Bone marrow (tissue), 2 donors: Measurements from ENCODE around the gene SRPK3.

Experiments used
- DNase-seq, 2 donors: peaks; one replicate each; lab custom pipeline; 2025; lab: John Stamatoyannopoulos, UW

Gene SRPK3

DNA sequence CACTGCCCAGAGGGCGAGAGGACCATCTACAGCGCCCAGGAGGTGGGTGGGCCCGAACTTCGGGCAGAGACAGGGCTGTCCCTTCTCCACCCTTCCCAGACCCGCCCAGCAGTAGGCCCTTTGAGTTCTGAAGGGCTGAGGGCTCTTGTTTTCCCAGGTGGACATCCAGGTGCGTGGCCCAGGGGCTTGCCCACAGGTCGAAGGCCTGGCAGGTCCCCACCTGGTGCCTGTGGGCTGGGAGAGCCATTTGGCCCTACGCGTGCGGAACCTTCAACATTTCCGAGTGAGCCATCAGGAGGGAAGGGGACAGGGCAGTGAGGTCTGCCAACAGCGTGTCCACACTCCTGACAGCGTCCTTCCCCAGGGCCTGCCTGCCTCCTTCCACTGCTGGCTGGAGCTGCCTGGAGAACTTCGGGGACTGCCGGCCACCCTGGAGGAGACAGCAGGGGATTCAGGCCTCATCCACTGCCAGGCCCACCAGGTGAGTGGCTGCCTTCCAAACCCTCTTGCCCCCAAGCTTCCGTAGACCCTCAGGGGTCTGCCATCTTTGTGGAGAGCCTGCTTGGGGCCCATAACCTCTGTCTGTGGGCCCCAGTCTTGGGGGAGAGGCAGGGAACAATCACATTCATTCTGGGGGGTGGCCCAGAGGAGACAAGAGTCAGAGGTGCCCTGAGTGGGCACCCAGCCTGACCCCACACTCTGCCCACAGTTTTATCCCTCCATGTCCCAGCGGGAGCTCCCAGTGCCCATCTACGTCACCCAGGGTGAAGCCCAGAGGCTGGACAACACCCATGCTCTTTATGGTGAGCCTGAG is 10.0 kb upstream of the SRPK3 start:
- no peak for DNase-seq

DNA sequence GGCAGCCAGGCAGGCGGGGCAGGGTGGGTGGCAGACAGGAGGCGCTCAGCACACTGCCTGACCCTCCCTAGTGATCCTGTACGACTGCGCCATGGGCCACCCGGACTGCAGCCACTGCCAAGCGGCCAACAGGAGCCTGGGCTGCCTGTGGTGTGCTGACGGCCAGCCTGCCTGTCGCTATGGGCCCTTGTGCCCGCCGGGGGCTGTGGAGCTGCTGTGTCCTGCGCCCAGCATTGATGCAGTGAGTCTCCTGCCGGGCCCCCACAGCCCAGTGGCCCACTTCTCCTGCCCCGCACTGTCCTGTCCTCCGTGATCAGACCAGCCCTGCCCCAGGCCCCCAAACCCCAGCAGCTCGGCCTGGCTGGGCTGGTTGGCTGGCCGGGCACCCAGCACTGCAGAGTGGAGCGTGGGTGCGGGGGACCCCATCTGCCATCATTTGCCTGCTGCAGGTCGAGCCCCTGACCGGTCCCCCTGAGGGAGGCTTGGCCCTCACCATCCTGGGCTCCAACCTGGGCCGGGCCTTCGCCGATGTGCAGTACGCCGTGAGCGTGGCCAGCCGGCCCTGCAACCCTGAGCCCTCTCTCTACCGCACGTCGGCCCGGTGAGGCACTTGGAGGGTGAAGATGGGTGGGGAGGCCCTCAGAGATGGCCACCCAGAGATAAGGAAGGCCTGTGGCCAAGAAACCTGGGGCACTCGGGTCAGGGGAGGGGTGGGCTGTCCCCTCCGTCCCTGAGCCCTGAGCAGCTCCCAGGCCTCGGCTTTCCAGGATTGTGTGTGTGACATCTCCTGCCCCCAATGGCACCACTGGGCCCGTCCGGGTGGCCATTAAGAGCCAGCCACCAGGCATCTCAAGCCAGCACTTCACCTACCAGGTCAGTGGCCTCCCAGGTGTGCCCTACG is 9.2 kb upstream of the SRPK3 start:
- no peak for DNase-seq

DNA sequence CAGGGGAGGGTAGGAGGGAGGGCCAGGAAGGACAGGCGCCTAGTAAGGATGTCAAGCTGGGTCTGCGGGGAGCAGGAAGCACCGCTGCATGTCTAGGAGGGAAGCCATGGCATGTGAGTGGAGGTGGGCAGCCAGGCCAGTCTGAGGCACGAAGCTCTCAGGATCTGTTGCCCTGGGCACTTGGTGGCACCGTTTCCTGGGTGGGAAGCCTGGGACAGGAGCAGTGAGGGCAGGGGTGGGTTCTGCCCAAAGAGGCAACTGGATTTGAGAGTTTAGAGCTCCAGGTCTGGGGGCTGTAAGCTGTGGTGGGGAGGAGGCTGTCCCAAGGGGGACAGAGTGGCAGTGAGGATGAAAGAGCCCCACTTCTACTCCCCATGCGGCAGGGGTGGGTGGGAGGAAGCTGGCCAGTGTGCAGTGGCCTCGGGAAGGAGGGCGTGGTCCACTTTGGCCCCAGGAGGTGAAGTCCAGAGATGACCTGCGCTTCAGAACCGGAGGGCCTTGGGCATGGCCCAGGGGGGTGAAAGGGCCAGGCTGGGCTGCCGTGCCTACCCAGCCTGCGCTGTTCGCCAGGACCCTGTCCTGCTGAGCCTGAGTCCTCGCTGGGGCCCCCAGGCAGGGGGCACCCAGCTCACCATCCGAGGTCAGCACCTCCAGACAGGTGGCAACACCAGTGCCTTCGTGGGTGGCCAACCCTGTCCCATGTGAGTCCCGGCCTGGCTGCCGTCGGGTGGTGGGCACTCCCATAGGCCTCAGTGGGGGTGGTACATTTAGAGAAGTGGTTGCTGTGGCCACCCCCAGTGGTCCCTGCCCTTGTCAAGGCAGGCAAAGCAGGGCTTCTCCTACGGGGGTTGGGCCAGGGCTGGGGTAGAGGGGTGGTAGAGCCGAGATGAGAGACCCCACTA is 8.3 kb upstream of the SRPK3 start:
- DNase-seq, result no peak

DNA sequence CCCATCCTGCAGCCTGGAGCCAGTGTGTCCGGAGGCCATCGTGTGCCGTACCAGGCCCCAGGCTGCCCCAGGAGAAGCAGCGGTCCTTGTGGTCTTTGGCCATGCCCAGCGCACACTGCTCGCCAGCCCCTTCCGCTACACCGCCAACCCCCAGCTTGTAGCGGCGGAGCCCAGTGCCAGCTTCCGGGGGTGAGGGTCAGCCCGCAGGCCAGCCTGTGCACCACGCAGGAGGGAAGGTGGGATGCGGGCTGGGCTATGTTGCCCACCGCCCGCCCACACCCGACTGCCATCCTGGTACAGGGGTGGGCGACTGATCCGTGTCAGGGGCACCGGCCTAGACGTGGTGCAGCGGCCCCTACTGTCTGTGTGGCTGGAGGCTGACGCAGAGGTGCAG is 7.6 kb upstream of the SRPK3 start:
- no peak for DNase-seq

DNA sequence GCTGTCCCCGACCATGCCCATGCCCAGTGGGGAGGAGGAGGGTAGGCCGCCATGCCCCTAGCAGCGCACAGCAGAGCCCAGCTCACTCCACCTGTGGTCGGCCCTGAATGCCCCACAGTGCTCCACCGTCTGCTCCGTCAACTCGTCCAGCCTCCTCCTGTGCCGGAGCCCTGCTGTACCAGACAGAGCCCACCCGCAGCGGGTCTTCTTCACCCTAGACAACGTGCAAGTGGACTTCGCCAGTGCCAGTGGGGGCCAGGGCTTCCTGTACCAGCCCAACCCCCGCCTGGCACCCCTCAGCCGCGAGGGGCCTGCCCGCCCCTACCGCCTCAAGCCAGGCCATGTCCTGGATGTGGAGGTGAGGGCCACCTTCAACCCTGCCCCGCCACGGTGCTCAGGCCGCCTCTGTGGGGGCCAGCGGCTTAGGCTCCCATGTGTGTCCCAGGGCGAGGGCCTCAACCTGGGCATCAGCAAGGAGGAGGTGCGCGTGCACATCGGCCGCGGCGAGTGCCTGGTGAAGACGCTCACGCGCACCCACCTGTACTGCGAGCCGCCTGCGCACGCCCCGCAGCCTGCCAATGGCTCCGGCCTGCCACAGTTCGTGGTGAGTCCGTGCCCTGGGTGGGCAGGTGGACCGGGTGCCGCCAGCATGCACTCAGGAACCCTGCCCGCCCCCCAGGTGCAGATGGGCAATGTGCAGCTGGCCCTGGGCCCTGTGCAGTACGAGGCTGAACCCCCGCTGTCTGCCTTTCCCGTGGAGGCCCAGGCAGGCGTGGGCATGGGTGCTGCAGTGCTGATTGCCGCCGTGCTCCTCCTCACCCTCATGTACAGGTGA is 6.9 kb upstream of the SRPK3 start:
- DNase-seq, result no peak

DNA sequence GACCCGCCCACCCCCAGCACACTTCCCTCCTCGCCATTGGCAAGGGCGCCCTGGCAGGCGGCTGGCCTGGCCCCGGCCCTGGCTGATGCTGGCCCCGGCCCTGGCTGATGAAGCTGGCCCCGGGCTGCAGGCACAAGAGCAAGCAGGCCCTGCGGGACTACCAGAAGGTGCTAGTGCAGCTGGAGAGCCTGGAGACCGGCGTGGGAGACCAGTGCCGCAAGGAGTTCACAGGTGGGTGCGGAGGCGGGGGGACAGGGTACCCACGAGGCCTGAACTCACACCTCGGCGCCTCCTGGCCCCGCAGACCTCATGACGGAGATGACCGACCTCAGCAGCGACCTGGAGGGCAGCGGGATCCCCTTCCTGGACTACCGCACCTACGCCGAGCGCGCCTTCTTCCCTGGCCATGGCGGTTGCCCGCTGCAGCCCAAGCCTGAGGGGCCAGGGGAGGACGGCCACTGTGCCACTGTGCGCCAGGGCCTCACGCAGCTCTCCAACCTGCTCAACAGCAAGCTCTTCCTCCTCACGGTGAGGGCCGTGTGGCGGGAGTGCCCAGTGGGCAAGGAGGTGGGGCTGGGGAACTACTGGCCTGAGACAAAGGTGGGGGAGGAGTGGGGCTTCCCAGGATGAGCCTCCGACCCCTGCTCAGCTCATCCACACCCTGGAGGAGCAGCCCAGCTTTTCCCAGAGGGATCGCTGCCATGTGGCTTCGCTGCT is 6.1 kb upstream of the SRPK3 start:
- DNase-seq, result no peak

DNA sequence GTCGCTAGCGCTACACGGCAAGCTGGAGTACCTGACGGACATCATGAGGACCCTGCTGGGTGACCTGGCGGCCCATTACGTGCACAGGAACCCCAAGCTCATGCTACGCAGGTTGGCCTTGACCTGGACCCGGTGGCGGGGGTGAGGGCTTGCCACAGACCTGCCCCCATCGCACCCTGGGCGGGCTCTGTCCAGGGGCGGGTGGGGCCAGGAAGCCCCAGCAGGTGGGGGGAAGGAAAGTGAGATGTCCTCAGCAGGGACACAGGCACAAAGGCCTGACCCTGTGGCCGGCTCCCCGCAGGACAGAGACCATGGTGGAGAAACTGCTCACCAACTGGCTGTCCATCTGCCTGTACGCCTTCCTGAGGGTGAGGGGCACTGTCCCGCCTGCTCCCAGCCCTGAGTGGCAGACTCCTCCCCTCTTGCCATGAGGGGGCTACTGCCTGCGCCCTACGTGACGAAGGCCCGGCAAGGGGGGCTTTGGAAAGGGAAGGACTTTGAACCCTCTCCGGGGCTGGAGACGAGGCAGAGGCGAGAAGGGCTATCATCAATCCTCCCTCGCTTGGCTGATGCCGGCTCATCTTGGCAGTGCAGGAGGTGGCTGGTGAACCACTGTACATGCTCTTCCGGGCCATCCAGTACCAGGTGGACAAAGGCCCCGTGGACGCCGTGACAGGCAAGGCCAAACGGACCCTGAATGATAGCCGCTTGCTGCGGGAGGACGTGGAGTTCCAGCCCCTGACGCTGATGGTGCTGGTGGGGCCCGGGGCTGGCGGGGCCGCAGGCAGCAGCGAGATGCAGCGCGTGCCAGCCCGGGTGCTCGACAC is 5.3 kb upstream of the SRPK3 start:
- DNase-seq, result no peak

DNA sequence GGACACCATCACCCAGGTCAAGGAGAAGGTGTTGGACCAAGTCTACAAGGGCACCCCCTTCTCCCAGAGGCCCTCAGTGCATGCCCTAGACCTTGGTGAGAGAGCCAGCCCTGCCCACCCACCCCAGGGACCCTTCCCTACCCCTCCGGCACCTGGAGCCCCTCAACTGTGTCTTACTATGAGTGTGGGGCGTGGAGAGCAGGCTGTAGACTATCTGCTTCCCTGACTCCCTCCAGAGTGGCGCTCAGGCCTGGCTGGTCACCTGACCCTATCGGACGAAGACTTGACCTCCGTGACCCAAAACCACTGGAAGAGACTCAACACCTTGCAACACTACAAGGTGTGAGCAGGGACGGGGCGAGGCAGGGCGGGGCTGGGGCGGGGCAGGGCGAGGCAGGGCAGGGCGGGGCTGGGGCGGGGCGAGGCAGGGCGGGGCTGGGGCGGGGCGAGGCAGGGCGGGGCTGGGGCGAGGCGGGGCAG is 4.7 kb upstream of the SRPK3 start:
- no peak for DNase-seq

DNA sequence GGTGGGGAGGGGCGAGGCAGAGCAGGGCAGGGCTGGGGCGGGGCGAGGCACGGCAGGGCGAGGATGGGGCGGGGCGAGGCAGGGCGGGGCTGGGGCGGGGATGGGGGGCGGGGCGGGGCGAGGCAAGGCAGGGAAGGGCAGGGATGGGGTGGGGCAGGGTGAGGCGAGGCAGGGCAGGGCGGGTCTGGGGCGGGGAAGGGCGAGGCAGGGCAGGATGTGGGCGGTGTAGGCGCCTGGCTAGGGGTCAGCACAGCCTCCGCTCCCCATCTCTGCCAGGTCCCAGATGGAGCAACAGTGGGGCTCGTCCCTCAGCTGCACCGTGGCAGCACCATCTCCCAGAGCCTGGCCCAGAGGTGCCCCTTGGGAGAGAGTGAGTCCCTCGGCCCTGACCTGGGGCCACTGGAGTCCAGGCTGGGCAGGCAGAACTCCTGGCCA is 4.2 kb upstream of the SRPK3 start:
- no peak for DNase-seq

DNA sequence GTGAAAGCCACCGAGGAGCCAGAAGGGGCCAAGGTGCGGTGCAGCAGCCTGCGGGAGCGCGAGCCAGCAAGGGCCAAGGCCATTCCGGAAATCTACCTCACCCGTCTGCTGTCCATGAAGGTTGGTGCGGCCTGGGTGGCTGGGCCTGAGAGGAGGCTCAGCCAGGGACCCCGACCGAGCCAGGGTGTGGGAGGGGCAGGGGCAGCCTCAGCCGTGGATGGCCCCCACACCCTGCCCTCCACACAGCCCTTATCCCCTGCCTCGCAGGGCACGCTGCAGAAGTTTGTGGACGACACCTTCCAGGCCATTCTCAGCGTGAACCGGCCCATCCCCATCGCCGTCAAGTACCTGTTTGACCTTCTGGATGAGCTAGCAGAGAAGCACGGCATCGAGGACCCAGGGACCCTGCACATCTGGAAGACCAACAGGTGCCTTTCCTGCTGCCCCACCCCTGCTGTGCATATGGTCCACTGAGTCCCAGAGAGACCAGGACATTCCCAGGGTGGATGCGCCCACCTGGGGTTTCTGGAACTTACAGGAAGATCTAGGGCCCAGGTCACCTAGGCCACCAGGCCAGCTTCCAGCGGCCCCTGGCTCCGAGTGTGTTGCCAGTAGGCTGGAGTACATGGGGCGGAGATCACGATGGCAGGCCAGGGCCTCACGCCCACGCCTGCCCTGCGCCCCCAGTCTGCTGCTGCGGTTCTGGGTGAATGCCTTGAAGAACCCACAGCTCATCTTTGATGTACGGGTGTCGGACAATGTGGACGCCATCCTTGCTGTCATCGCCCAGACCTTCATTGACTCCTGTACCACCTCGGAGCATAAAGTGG is 3.4 kb upstream of the SRPK3 start:
- no peak for DNase-seq

DNA sequence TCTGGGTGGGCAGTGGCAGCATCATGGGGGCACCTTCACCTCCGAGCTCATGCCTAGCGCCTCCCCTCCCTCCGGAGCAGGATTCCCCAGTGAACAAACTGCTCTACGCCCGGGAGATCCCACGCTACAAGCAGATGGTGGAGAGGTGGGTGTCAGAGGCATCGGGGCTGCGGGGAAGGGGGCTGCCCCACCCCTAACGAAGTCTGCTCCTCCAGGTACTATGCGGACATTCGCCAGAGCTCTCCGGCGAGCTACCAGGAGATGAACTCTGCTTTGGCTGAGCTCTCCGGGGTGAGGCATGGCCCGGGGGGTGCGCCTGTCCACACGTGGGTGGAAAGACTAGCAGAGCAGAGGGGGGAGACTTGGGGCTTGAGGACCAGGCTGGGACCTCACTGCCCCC is 2.7 kb upstream of the SRPK3 start:
- DNase-seq, result no peak

DNA sequence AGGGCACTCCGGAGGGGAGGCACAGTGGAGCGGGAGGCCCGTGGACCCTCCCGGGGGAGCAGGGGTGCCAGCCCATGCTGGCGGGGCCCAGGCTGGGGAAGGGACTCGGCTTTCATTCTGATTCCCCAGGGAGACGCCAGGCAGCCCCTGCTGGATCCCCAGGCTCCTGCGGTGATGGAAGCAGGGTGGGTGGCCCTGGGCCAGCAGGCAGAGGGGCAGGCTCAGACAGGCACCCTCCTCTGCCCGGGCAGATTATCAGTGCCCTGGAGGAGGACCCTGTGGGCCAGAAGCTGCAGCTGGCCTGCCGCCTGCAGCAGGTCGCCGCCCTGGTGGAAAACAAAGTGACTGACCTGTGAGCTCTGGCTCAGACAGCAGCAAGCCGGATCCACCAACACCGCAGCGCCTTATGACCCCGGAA is 2.1 kb upstream of the SRPK3 start:
- DNase-seq, result no peak

DNA sequence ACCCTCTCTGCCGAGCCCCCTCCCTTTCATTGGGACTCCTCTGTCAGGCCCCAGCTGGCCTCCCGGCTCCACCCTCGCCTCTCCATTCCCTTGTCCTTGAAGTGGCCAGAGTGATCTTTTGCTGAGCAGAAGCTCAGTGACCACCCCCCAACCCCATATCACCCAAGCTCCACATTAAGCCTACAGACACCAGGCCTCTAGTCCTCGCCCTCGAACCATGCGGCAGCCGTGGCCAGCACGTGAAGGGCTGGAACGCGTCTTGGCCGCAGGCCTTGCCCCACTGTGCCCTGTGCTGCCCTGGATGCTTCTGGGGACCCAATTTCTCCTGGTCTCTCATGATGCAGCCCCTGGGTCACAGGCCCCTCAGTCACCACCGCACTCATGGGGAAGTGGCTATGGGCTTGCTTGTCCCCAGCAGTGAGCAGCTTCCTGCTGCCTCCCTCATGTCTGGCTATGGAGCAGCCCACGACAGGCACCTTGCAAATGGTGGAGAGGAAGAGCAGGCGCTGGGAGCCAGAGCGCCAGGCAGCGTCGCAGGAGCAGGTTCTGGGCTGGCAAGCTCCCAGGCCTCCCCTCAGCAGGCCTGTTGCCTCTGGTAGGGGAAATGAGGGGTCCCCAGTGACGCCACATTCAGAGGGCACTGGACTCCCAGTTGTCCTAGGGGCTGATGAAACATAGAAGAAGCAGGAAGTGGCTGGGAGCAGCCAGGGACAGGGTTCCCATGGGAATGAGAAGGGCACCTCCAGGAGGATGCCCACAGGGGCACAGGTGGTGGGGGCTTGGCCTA is 757 bp upstream of the SRPK3 start:
- no peak for DNase-seq

DNA sequence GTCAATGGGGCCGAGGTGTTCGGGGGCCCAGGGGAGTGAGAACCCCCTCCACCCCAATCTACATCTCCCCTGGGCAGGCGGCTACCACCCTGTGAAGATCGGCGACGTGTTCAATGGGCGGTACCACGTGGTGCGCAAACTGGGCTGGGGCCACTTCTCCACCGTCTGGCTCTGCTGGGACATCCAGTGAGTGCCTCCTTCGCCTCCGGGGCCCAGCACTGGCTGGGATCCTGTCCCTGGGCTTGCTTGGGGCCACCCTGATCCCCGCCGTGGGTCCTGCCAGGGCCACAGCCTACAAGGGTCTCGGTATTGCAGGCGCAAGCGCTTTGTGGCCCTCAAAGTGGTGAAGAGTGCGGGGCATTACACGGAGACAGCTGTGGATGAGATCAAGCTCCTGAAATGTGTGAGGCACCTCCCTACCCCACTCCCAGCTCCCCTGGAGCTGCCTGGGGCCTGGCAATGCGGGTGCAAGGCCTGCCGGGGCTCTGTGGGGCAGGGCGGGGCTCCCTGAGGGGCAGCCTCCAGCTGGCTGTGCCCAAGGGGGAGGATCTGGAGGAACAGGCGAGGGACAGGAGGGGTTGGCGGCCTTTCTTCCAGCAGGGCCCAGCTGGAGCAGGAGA is 697 bp downstream of the SRPK3 start:
- DNase-seq, result no peak

DNA sequence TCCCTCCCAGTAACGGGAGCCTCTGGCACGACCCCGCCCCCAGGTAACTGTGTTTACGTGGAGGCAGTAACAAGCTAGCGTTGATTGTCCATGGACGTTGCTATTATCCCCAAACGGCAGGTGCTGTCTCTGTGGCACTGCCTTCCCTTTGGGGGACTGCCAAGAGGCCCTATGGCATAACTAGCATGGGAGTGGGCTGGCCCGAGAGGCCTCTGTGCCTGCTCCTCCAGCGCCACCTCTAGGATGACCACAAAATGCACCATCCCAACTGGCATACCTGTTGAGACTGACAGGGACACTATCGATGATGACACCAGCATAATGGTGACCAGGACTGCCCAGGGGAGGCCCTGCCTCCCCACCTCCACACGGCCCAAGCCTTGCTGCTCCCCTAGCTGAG is 1.5 kb downstream of the SRPK3 start:
- DNase-seq, result no peak

DNA sequence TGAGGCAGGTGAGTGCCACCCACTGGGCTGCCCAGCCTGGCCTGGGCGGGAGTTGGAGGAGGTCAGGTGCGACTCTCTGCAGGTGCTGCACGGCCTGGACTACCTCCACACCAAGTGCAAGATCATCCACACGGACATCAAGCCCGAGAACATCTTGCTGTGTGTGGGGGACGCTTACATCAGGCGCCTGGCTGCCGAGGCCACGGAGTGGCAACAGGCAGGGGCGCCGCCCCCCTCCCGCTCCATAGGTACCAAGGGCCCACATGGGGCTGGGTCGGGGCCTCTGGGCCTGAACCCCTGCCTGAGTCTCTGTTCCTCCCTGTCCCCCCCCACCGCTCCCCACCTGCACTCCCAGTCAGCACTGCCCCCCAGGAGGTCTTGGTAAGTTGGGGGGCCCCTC is 2.0 kb downstream of the SRPK3 start:
- DNase-seq, result no peak

DNA sequence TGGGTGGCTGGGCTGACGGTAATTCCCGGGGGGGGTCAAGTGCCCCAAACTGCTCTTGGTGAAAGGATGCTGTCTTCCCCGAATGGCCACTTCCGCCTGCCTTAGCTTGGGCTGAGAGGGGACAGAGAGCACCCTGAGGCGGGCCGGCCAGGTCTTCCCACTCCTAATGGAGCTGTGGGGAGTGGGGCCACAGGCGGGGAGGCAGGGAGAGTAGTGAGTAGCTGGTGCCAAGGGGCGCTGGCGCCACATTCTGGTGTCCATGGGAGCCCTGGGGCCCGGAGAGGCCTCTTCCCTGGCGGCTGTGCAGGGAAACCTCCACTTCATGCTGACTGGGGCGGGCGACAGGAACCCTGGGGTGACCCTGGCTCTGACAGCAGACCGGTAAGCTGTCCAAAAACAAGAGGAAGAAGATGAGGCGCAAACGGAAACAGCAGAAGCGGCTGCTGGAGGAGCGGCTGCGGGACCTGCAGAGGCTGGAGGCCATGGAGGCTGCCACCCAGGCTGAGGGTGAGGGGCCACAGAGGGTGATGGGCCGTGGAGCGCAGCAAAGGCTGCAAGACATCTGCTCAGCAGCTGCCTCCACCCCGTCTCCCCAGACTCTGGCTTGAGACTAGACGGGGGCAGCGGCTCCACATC is 2.7 kb downstream of the SRPK3 start:
- no peak for DNase-seq
